GM12891 (cell line): Measurements from ENCODE around the gene CDHR5.

ENCODE experiments used
- PAX5 ChIP-seq: IDR thresholded peaks from 2 replicates; pipeline ENCODE4 v1.6.1; 2011; ENCODE audit warnings: low read length, moderate library complexity, mild to moderate bottlenecking; ENCODE audit not compliant: insufficient read depth, severe bottlenecking
- POLR2A ChIP-seq: IDR thresholded peaks from 2 replicates; pipeline ENCODE4 v1.6.1; 2011; ENCODE audit warnings: low read depth, low read length, control low read depth
- POLR2AphosphoS5 ChIP-seq: IDR thresholded peaks from 2 replicates; pipeline ENCODE4 v1.6.1; 2011; ENCODE audit warnings: low read depth, low read length, control low read depth
- TAF1 ChIP-seq: IDR thresholded peaks from 2 replicates; pipeline ENCODE4 v1.6.1; 2011; ENCODE audit warnings: low read depth, low read length, control low read depth

- TF ChIP-seq TAF1 = no peak
- no peak for TF ChIP-seq POLR2A
- TF ChIP-seq POLR2AphosphoS5 = no peak
- TF ChIP-seq PAX5 = no peak
Observed at GRCh38 chr11:619628-620050, 5.1 kb downstream of the CDHR5 start.
